Endothelial cell of umbilical vein (primary cell): Measurements from ENCODE around the gene TRERF1. TPM values are rescaled to one million over a fixed set of nuclear protein-coding genes. Genes with fewer than 3 reads are reported as not detected.

Source experiments
- BruUV-seq: library from RNA; stranded (reverse); fragments of 400-500 nt; replicated peaks from 2 replicates; lab custom pipeline; 2021; lab: Mats Ljungman, UMichigan
- CTCF ChIA-PET: fragments of 300-600, 350-600 bp; sonication (Branson Sonifier 250); formaldehyde crosslinking; loops from one replicate; lab custom pipeline; 2021; ENCODE audit warnings: antibody characterized with exemption, inconsistent platforms; lab: Charles Lee
- POLR2A ChIA-PET: fragments of 300-600, 350-600 bp; sonication (Branson Sonifier 250); formaldehyde crosslinking; loops from one replicate; lab custom pipeline; 2021; ENCODE audit warnings: antibody characterized with exemption, inconsistent platforms; lab: Charles Lee
- DNase-seq: peaks from one replicate; pipeline ENCODE4 v3.0.0-alpha.2; 2011; ENCODE audit warnings: low read depth, low spot score
- FAIRE-seq: peaks from 2 replicates; lab custom pipeline; 2011; peaks lifted over from hg19 to GRCh38; lab: Jason Lieb, UNC
- H2AFZ ChIP-seq: 2 replicates; pipeline ENCODE4 v1.6.0; 2012; ENCODE audit warnings: low read depth, low read length, control low read depth, inconsistent platforms
- H3K27ac ChIP-seq: 2 replicates; pipeline ENCODE4 v1.5.1; 2011; ENCODE audit warnings: low read depth, mild to moderate bottlenecking, control low read depth, low read length, moderate library complexity; ENCODE audit not compliant: insufficient read depth
- H3K27me3 ChIP-seq, 2 experiments: 2 replicates each; pipeline versions ENCODE4 v1.6.0 to v1.6.1; 2011; ENCODE audit warnings: low read length in 2 of 2, mixed read lengths in 1 of 2; ENCODE audit not compliant: control insufficient read depth in 2 of 2, insufficient read depth in 2 of 2
- H3K36me3 ChIP-seq, 2 experiments: 2 replicates in 1 of 2; 3 replicates in 1 of 2; pipeline ENCODE4 v1.5.1; 2011; ENCODE audit warnings: low read length in 2 of 2, mild to moderate bottlenecking in 1 of 2, moderate library complexity in 1 of 2; ENCODE audit not compliant: control insufficient read depth in 2 of 2, insufficient read depth in 2 of 2; ENCODE audit errors: extremely low read depth in 1 of 2
- H3K4me1 ChIP-seq: 3 replicates; pipeline ENCODE4 v1.5.1; 2011; ENCODE audit warnings: mild to moderate bottlenecking, low read length; ENCODE audit not compliant: control insufficient read depth, insufficient read depth; ENCODE audit errors: extremely low read depth
- H3K4me2 ChIP-seq: 2 replicates; pipeline ENCODE4 v1.6.1; 2011; ENCODE audit warnings: low read length, control low read depth, mixed read lengths; ENCODE audit not compliant: insufficient read depth
- H3K4me3 ChIP-seq, 3 experiments: fragments of 200-600 bp in 1 of 3; sonication (generic), shearing (Covaris generic) in 1 of 3; replicated peaks in 1 of 3; 2 replicates each; pipeline ENCODE4 v1.5.1; 2011 to 2016; ENCODE audit warnings: control low read depth in 3 of 3, low read length in 3 of 3, mild to moderate bottlenecking in 2 of 3, inconsistent platforms in 1 of 3, low read depth in 1 of 3, moderate library complexity in 1 of 3; ENCODE audit not compliant: insufficient read depth in 1 of 3
- H3K79me2 ChIP-seq: 2 replicates; pipeline ENCODE4 v1.6.0; 2012; ENCODE audit warnings: low read length, inconsistent platforms; ENCODE audit not compliant: control insufficient read depth, insufficient read depth
- H3K9ac ChIP-seq: replicated peaks from 2 replicates; pipeline ENCODE3; 2011; ENCODE audit warnings: low read length, control low read depth; ENCODE audit not compliant: insufficient read depth; ENCODE audit errors: extremely low read depth
- H3K9me1 ChIP-seq: replicated peaks from 3 replicates; pipeline ENCODE4 v1.6.0; 2011; ENCODE audit warnings: mild to moderate bottlenecking, low read length; ENCODE audit not compliant: control insufficient read depth, insufficient read depth; ENCODE audit errors: extremely low read depth
- H3K9me3 ChIP-seq: replicated peaks from 2 replicates; pipeline ENCODE4 v1.5.1; 2012; ENCODE audit warnings: low read length, inconsistent platforms; ENCODE audit not compliant: control insufficient read depth, insufficient read depth
- H4K20me1 ChIP-seq: replicated peaks from 2 replicates; pipeline ENCODE3; 2011; ENCODE audit warnings: mild to moderate bottlenecking, low read length; ENCODE audit not compliant: control insufficient read depth, insufficient read depth; ENCODE audit errors: extremely low read depth
- CTCF ChIP-seq, 2 donors: IDR thresholded peaks; 1 replicate in 1 of 2; 2 replicates in 1 of 2; pipeline ENCODE4 v1.5.1; 2011; ENCODE audit warnings: low read length in 2 of 2, mild to moderate bottlenecking in 2 of 2, moderate library complexity in 2 of 2, control low read depth in 1 of 2, inconsistent platforms in 1 of 2, low read depth in 1 of 2; ENCODE audit not compliant: insufficient read depth in 1 of 2; ENCODE audit errors: extremely low read depth in 1 of 2
- EZH2 ChIP-seq: IDR thresholded peaks from 2 replicates; pipeline ENCODE4 v1.6.1; 2012; ENCODE audit warnings: borderline replicate concordance, low read depth, mild to moderate bottlenecking, moderate library complexity, low read length, inconsistent platforms; ENCODE audit not compliant: severe bottlenecking
- FOS ChIP-seq: IDR thresholded peaks from 2 replicates; pipeline ENCODE4 v1.6.1; 2011; ENCODE audit warnings: mild to moderate bottlenecking, low read length, moderate library complexity, borderline replicate concordance; ENCODE audit not compliant: insufficient read depth
- GATA2 ChIP-seq: IDR thresholded peaks from 2 replicates; pipeline ENCODE4 v1.7.0; 2011; ENCODE audit warnings: low read depth, mild to moderate bottlenecking, moderate library complexity, mixed read lengths, low read length; ENCODE audit not compliant: insufficient read length, insufficient read depth
- JUN ChIP-seq: IDR thresholded peaks from 2 replicates; pipeline ENCODE4 v1.6.1; 2011; ENCODE audit warnings: borderline replicate concordance, low read depth; ENCODE audit not compliant: insufficient read length, insufficient read depth
- MAX ChIP-seq: IDR thresholded peaks from 2 replicates; pipeline ENCODE4 v1.6.1; 2011; ENCODE audit not compliant: insufficient read depth, insufficient read length
- MYC ChIP-seq: IDR thresholded peaks from one replicate; pipeline ENCODE4 v1.6.1; 2011; ENCODE audit warnings: mild to moderate bottlenecking, low read depth, low read length
- POLR2A ChIP-seq: IDR thresholded peaks from 2 replicates; pipeline ENCODE4 v1.6.1; 2012; ENCODE audit warnings: low read depth, mild to moderate bottlenecking, control low read depth, low read length
- POLR2AphosphoS5 ChIP-seq: IDR thresholded peaks from 2 replicates; pipeline ENCODE4 v1.6.1; 2012; ENCODE audit warnings: low read depth, mild to moderate bottlenecking, control low read depth, low read length, moderate library complexity; ENCODE audit not compliant: insufficient read depth
- dilution Hi-C: fragments of 300-500 bp; cut with MboI; formaldehyde crosslinking; loops from one replicate; pipeline ENCODE4 v1.15.0; 2019; ENCODE audit warnings: low sequenced_read_pairs; ENCODE audit not compliant: extremely low pct_ligation_motif_present
- intact Hi-C: fragments of 100-400 bp; cut with micrococcal nuclease; formaldehyde crosslinking; loops from one replicate; pipeline ENCODE4 v1.10.0; 2022
- polyA plus RNA-seq, 4 experiments: library from polyadenylated mRNA; depleted of rRNA in 3 of 4; stranded (reverse) in 3 of 4; unstranded in 1 of 4; fragments of >200 nt; gene quantifications; 2 replicates each; pipeline versions ENCODE4 v1.2.1 to v1.2.3, GENCODE V29; 2011 to 2012; ENCODE audit warnings: missing spikeins in 1 of 4
- total RNA-seq: library from RNA; stranded (reverse); gene quantifications from 2 replicates; pipeline ENCODE4 v1.2.3, GENCODE V29; 2021

The TRERF1 gene
- total and polyA plus RNA-seq, 2 donors (not counting 3 experiments of a cell fraction or from before 2014, with no cell fraction given) = 0.73 to 5.5 TPM

- intact Hi-C loops (no loop called here), dilution Hi-C loops (no loop called here)
- POLR2A ChIA-PET = no interaction called here
- Histone ChIP-seq H4K20me1 (no peaks in the 10 kb centered on the region), H2AFZ (no peak overlapping the region), H3K9me1 (no peaks in the 10 kb centered on the region), H3K27ac (no peak overlapping the region), H3K79me2 (no peaks in the 10 kb centered on the region), H3K36me3 (no peaks in the 10 kb centered on the region), H3K9ac (no peak overlapping the region), H3K4me3 (no peak overlapping the region), H3K27me3 (peaks cover 1 to 5% of the 10 kb centered on the region in 2 experiments), H3K4me1 (no peaks in the 10 kb centered on the region), H3K9me3 (no peaks in the 10 kb centered on the region), H3K4me2 (no peak overlapping the region)
- CTCF ChIA-PET = interaction anchor here (1.4 kb wide), 1 partner anchor 76 kb away, joined by 4 read pairs; no protein-coding TSS in a partner anchor
- DNase-seq (no peak), FAIRE-seq (no peak)
- TF ChIP-seq EZH2 = no peak
- no peak for TF ChIP-seq MAX
- TF ChIP-seq FOS = no peak
- BruUV-seq = no TSS peak
These were observed 19.4 kb upstream of the TRERF1 start for GRCh38 chr6:42471142-42471541.

- no peak for FAIRE-seq
- TF ChIP-seq EZH2 (no peak), MYC (no peak), CTCF (IDR thresholded peaks at IDR 0.05; ENCODE audit: extremely low read depth in 1 of 2, insufficient read depth in 1 of 2, low read depth in 1 of 2, low read length in 2 of 2) (no peak), JUN (no peak), GATA2 (no peak), FOS (no peak), POLR2AphosphoS5 (no peak), POLR2A (no peak), MAX (no peak)
These were observed 16.5 kb upstream of the TRERF1 start for GRCh38 chr6:42468273-42468672.

More at GRCh38 chr6:42468273-42468672, 16.5 kb upstream of the TRERF1 start:
- H3K9me3 ChIP-seq = no peaks in the 10 kb centered on the region
- no peaks in the 10 kb centered on the region for H3K36me3 ChIP-seq
- dilution Hi-C loops = no loop called here
- no peak for DNase-seq
- H3K9me1 ChIP-seq = no peaks in the 10 kb centered on the region
- H3K79me2 ChIP-seq = no peaks in the 10 kb centered on the region
- CTCF ChIA-PET = interaction anchor here (1.6 kb wide), 1 partner anchor 79 kb away, joined by 4 read pairs; no protein-coding TSS in a partner anchor
- no peak overlapping the region for H3K9ac ChIP-seq
- H3K27me3 ChIP-seq = peaks cover 1 to 5% of the 10 kb centered on the region in 2 experiments
- intact Hi-C loops = no loop called here
- H3K4me2 ChIP-seq = no peak overlapping the region
- POLR2A ChIA-PET = no interaction called here
- H4K20me1 ChIP-seq = no peaks in the 10 kb centered on the region
- H3K4me1 ChIP-seq = no peaks in the 10 kb centered on the region
- no peak overlapping the region for H3K27ac ChIP-seq
- H2AFZ ChIP-seq = no peak overlapping the region
- no TSS peak for BruUV-seq
- no peak overlapping the region for H3K4me3 ChIP-seq
